Brain microvascular endothelial cell (primary cell): Measurements from ENCODE around the gene ZNF174.

ENCODE experiments used
- DNase-seq: peaks from one replicate; pipeline ENCODE4 v3.0.0-alpha.2; 2020
- H3K27ac ChIP-seq: fragments of 250-450 bp; sonication (Bioruptor Pico); 2 replicates; pipeline ENCODE4 v1.5.1; 2020; ENCODE audit warnings: mild to moderate bottlenecking, moderate library complexity
- H3K27me3 ChIP-seq: fragments of 250-450 bp; sonication (Bioruptor Pico); replicated peaks from 2 replicates; pipeline ENCODE4 v1.5.1; 2020; ENCODE audit warnings: mild to moderate bottlenecking
- H3K36me3 ChIP-seq: fragments of 250-450 bp; sonication (Bioruptor Pico); replicated peaks from 2 replicates; pipeline ENCODE4 v1.5.1; 2020; ENCODE audit warnings: mild to moderate bottlenecking
- H3K4me3 ChIP-seq: 2 replicates; pipeline ENCODE4 v1.5.1; 2011; ENCODE audit warnings: low read depth, mild to moderate bottlenecking, control low read depth, low read length, moderate library complexity
- CTCF ChIP-seq: IDR thresholded peaks from 2 replicates; pipeline ENCODE4 v1.5.1; 2011; ENCODE audit warnings: low read depth, mild to moderate bottlenecking, moderate library complexity, low read length, control low read depth, inconsistent platforms; ENCODE audit errors: missing control alignments
- in situ Hi-C: cut with HindIII; loops from 2 replicates; pipeline ENCODE4 v1.10.0; 2017; ENCODE audit warnings: low sequenced_read_pairs, low pct_ligation_motif_present

Gene ZNF174

GRCh38 chr16:3388325-3388724 lies 12.7 kb upstream of the ZNF174 start:
- H3K4me3 ChIP-seq: no peak overlapping the region
- no peak for TF ChIP-seq CTCF
- H3K36me3 ChIP-seq: peaks cover 54% of the 10 kb centered on the region
- H3K27ac ChIP-seq: no peak overlapping the region
- in situ Hi-C loops: no loop called here
- DNase-seq: no peak
- no peaks in the 10 kb centered on the region for H3K27me3 ChIP-seq

- H3K27me3 ChIP-seq: no peaks in the 10 kb centered on the region
- no peak overlapping the region for H3K27ac ChIP-seq
- in situ Hi-C loops: no loop called here
- TF ChIP-seq CTCF: no peak
- DNase-seq: no peak
- H3K36me3 ChIP-seq: peaks cover 54% of the 10 kb centered on the region
- no peak overlapping the region for H3K4me3 ChIP-seq
Observed at GRCh38 chr16:3389663-3390338, 11.2 kb upstream of the ZNF174 start.

- DNase-seq: no peak
- Histone ChIP-seq H3K36me3 (peaks cover 25% of the 10 kb centered on the region), H3K4me3 (peak overlapping the region; percentile 93), H3K27ac (peak overlapping the region; percentile 60), H3K27me3 (no peaks in the 10 kb centered on the region)
- in situ Hi-C loops: no loop called here
- no peak for TF ChIP-seq CTCF
Observed at GRCh38 chr16:3400446-3400778, 603 bp upstream of the ZNF174 start.

- no peak for DNase-seq
- H3K27ac ChIP-seq: peak overlapping the region; percentile 75
- no peaks in the 10 kb centered on the region for H3K27me3 ChIP-seq
- H3K4me3 ChIP-seq: peak overlapping the region; percentile 93
- TF ChIP-seq CTCF: no peak
- in situ Hi-C loops: no loop called here
- peaks cover 24% of the 10 kb centered on the region for H3K36me3 ChIP-seq
Observed at GRCh38 chr16:3401719-3402397, 843 bp downstream of the ZNF174 start.

DNA sequence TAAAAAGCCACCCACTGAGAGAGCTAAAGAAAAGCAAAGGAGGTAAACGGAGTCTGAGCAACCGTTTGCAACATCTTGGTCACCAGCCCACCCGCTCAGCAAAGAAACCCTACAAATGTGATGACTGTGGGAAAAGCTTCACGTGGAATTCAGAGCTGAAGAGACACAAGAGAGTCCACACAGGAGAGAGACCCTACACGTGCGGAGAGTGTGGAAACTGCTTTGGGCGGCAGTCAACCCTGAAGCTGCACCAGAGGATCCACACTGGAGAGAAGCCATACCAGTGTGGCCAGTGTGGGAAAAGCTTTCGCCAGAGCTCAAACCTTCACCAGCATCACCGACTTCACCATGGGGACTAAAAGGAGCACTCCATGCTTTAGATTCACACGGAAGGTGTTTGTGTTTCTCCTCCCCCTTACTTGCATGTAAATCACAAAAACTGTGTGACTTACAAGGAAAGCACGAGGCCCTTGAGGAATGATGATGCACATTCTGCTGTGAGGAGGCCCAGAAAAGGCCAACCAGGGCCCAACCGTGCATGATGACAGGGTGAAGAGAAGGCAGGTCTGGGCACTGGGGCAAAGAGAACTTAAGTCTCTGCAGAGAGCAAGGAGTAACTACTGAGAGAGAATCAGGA lies 7.7 kb downstream of the ZNF174 start:
- DNase-seq: no peak
- Histone ChIP-seq H3K36me3 (peaks cover 34% of the 10 kb centered on the region), H3K27me3 (no peaks in the 10 kb centered on the region), H3K27ac (no peak overlapping the region), H3K4me3 (no peak overlapping the region)
- no peak for TF ChIP-seq CTCF
- in situ Hi-C loops: no loop called here
